Astrocyte of the spinal cord (primary cell): ENCODE measurements around the gene SPP2.
A peak's percentile ranks its signal among the peaks of the same experiment; 100 is the strongest.

Source experiments
- DNase-seq: peaks from one replicate; pipeline ENCODE4 v3.0.0; 2011; ENCODE audit warnings: low read depth, low spot score
- H3K4me3 ChIP-seq: 2 replicates; pipeline ENCODE4 v1.5.1; 2011; ENCODE audit warnings: low read depth, mild to moderate bottlenecking, low read length, moderate library complexity
- in situ Hi-C: cut with HindIII; loops from 2 replicates; pipeline ENCODE4 v1.10.0; 2017; ENCODE audit warnings: low sequenced_read_pairs
- TF ChIP-seq, protein P1 (sequence below): IDR thresholded peaks from 2 replicates; pipeline ENCODE4 v1.5.1; 2012; ENCODE audit warnings: low read depth, mild to moderate bottlenecking, low read length, inconsistent platforms

The SPP2 gene

GRCh38 chr2:234033174-234033573, 17.3 kb upstream of the SPP2 start:
- TF ChIP-seq, protein P1, sequence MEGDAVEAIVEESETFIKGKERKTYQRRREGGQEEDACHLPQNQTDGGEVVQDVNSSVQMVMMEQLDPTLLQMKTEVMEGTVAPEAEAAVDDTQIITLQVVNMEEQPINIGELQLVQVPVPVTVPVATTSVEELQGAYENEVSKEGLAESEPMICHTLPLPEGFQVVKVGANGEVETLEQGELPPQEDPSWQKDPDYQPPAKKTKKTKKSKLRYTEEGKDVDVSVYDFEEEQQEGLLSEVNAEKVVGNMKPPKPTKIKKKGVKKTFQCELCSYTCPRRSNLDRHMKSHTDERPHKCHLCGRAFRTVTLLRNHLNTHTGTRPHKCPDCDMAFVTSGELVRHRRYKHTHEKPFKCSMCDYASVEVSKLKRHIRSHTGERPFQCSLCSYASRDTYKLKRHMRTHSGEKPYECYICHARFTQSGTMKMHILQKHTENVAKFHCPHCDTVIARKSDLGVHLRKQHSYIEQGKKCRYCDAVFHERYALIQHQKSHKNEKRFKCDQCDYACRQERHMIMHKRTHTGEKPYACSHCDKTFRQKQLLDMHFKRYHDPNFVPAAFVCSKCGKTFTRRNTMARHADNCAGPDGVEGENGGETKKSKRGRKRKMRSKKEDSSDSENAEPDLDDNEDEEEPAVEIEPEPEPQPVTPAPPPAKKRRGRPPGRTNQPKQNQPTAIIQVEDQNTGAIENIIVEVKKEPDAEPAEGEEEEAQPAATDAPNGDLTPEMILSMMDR = peak; percentile 7
- peak; percentile 18 for DNase-seq
- in situ Hi-C loops = no loop called here
- no peak overlapping the region for H3K4me3 ChIP-seq

GRCh38 chr2:234033885-234034284, 16.6 kb upstream of the SPP2 start:
- TF ChIP-seq, protein P1 = no peak
- in situ Hi-C loops = no loop called here
- H3K4me3 ChIP-seq = no peak overlapping the region
- no peak for DNase-seq

DNA sequence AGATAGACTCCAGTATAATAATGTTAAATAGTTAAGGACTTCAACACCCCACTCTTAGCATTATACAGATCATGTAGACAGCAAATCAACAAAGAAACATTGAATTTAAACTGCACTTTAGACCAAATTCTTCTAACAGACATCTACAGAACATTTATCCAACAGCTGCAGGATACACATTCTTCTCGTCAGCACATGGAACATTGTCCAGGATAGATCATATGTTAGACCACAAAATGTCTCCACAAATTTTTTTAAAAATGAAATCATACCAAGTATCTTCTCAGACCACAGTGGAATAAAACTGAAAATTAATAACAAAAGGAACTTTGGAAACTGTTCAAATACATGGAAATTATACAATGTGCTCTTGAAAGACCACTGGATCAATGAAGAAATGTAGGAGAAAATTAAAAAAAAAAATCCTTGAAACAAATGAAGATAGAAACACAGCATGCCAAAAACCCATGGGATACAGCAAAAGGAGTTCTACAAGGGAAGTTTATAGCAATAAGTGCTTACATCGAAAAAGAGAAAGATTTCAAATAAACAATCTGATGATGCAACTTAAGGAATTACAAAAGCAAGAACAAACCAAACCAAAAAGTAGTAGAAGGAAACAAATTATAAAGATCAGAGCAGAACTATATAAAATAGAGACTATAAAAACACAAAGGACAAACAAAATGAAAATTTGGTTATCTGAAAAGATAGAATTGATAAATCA, 12.3 kb upstream of the SPP2 start:
- in situ Hi-C loops = no loop called here
- H3K4me3 ChIP-seq = no peak overlapping the region
- no peak for DNase-seq
- TF ChIP-seq, protein P1 = no peak

GRCh38 chr2:234044157-234044556, 6.3 kb upstream of the SPP2 start:
- H3K4me3 ChIP-seq = no peak overlapping the region
- peak; percentile 96 for DNase-seq
- in situ Hi-C loops = no loop called here
- TF ChIP-seq, protein P1 = no peak

DNA sequence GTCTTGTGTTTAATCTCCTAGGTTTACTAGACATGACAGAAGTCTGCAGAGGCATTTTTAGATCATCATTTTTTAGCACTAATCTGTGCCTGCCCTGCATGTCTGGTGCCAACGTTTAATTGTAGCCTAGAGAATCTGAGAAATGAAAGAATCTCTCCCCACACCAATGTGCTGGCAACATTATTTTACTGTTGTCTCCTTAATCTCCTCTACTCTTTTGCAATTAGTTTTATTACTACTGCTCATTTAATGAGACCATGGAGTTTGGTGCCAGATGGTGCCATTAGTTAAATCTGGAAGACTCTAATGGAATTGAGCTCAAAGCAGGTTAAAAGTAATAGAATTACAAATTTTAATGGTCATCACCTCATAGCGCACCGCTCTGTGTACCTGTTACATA, 4.0 kb upstream of the SPP2 start:
- in situ Hi-C loops = no loop called here
- H3K4me3 ChIP-seq = no peak overlapping the region
- TF ChIP-seq, protein P1 = no peak
- DNase-seq = no peak

DNA sequence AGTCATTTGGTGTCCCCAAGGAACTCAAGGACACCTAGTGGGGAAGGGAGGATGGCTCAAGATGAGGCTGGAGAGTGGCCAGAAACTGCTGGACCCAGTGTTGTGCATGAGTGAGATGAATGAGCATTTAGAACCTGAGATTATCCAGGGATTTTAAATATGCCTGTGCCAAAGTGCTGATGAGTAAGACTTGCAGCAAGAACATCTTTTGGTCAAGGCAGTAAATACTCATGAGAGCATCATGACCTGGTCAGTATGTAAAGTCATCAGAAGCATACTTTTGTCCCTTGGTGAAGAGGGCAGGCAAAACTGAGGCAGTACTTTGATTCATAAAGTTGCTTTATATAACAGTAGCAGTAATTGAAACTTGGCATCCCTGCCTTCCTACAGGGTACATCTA, 3.1 kb upstream of the SPP2 start:
- in situ Hi-C loops = no loop called here
- no peak overlapping the region for H3K4me3 ChIP-seq
- no peak for DNase-seq
- TF ChIP-seq, protein P1 = no peak
